Hepatocyte (in vitro differentiated cells): ENCODE data around the gene EPHB1.

Source experiments
- EZH2 ChIP-seq: fragments of 200-600 bp; sonication (generic); IDR thresholded peaks from 2 replicates; pipeline ENCODE4 v1.6.1; 2016; ENCODE audit warnings: antibody characterized with exemption, mild to moderate bottlenecking, borderline replicate concordance
- TF ChIP-seq, protein P1 (sequence below): fragments of 200-600 bp; sonication (generic); IDR thresholded peaks from 2 replicates; pipeline ENCODE4 v1.5.1; 2016; ENCODE audit warnings: antibody characterized with exemption, mild to moderate bottlenecking; ENCODE audit not compliant: poor library complexity

GRCh38 chr3:134839422-134839821, 44.4 kb downstream of the EPHB1 start:
- TF ChIP-seq, protein P1, sequence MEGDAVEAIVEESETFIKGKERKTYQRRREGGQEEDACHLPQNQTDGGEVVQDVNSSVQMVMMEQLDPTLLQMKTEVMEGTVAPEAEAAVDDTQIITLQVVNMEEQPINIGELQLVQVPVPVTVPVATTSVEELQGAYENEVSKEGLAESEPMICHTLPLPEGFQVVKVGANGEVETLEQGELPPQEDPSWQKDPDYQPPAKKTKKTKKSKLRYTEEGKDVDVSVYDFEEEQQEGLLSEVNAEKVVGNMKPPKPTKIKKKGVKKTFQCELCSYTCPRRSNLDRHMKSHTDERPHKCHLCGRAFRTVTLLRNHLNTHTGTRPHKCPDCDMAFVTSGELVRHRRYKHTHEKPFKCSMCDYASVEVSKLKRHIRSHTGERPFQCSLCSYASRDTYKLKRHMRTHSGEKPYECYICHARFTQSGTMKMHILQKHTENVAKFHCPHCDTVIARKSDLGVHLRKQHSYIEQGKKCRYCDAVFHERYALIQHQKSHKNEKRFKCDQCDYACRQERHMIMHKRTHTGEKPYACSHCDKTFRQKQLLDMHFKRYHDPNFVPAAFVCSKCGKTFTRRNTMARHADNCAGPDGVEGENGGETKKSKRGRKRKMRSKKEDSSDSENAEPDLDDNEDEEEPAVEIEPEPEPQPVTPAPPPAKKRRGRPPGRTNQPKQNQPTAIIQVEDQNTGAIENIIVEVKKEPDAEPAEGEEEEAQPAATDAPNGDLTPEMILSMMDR: no peak
- no peak for TF ChIP-seq EZH2
